Nephron progenitor cell (in vitro differentiated cells): ENCODE data around the gene TTC9.

Experiments
- DNase-seq: peaks from one replicate; pipeline ENCODE4 v3.0.0; 2021
- H3K27ac Mint-ChIP-seq: 2 replicates; pipeline ENCODE4 v1.8.0; 2021; ENCODE audit warnings: mild to moderate bottlenecking, moderate library complexity, mixed read lengths
- H3K27me3 Mint-ChIP-seq: 2 replicates; pipeline ENCODE4 v1.8.0; 2021; ENCODE audit warnings: mild to moderate bottlenecking, low read depth, mixed read lengths; ENCODE audit not compliant: poor library complexity
- H3K36me3 Mint-ChIP-seq: 2 replicates; pipeline ENCODE4 v1.8.0; 2021; ENCODE audit warnings: low read depth, mixed read lengths
- H3K4me1 Mint-ChIP-seq: 2 replicates; pipeline ENCODE4 v1.8.0; 2021; ENCODE audit warnings: mixed read lengths
- H3K4me3 Mint-ChIP-seq: 2 replicates; pipeline ENCODE4 v1.8.0; 2021; ENCODE audit warnings: mild to moderate bottlenecking, moderate library complexity, mixed read lengths
- H3K9me3 Mint-ChIP-seq: 2 replicates; pipeline ENCODE4 v1.8.0; 2021; ENCODE audit warnings: mild to moderate bottlenecking, moderate library complexity, mixed read lengths
- CTCF ChIP-seq: fragments of 200-600 bp; sonication (generic); IDR thresholded peaks from 2 replicates; pipeline ENCODE4 v1.5.0; 2021; ENCODE audit warnings: antibody characterized with exemption

The TTC9 gene

DNA sequence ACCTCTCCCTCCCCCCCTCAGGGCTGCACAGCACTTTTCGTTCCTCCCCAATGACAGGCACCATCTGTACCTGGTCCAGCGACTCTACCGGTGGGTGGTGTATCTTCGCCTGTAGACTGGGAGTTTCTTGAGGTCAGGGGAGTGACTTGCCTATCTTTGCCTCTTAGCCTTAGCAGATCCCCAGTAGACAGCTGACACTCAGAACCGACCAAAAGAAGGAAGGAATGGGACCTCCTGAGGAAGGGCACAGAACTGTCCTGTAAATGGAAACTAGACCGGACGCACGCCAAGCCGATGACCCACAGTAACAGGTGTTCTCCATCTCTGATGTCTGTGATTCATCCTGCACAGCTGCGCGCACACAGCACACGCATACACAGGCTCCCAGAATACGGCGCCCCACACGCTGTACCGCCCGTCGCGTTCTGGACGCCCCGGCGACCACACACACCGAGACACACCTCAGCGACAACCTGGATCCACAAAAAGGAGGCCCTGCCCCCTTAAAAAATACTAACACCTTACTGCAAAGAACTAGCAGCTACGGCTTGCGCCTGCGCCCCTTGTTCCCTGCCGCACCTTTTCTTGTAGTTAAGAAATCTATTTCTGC is 673 bp upstream of the TTC9 start:
- no peak for DNase-seq
- H3K27ac Mint-ChIP-seq = no peak overlapping the region
- H3K27me3 Mint-ChIP-seq = peaks cover 74% of the 10 kb centered on the region
- peak overlapping the region; percentile 90 for H3K4me3 Mint-ChIP-seq
- no peak for TF ChIP-seq CTCF
- peaks cover 4% of the 10 kb centered on the region for H3K9me3 Mint-ChIP-seq
- H3K4me1 Mint-ChIP-seq = peaks cover 17% of the 10 kb centered on the region
- H3K36me3 Mint-ChIP-seq = no peaks in the 10 kb centered on the region

- no peak for TF ChIP-seq CTCF
- H3K36me3 Mint-ChIP-seq = no peaks in the 10 kb centered on the region
- H3K27me3 Mint-ChIP-seq = peaks cover 68% of the 10 kb centered on the region
- H3K4me1 Mint-ChIP-seq = peaks cover 17% of the 10 kb centered on the region
- peak; percentile 42 for DNase-seq
- H3K4me3 Mint-ChIP-seq = peak overlapping the region; percentile 84
- H3K27ac Mint-ChIP-seq = no peak overlapping the region
- no peaks in the 10 kb centered on the region for H3K9me3 Mint-ChIP-seq
Measured at GRCh38 chr14:70642303-70643235, 853 bp downstream of the TTC9 start.

- Mint-ChIP-seq H3K9me3 (no peaks in the 10 kb centered on the region), H3K4me1 (peaks cover 17% of the 10 kb centered on the region), H3K27me3 (peaks cover 59% of the 10 kb centered on the region), H3K27ac (no peak overlapping the region), H3K4me3 (no peak overlapping the region), H3K36me3 (no peaks in the 10 kb centered on the region)
- no peak for DNase-seq
- TF ChIP-seq CTCF = no peak
Measured at GRCh38 chr14:70643967-70644366, 2.3 kb downstream of the TTC9 start.

DNA sequence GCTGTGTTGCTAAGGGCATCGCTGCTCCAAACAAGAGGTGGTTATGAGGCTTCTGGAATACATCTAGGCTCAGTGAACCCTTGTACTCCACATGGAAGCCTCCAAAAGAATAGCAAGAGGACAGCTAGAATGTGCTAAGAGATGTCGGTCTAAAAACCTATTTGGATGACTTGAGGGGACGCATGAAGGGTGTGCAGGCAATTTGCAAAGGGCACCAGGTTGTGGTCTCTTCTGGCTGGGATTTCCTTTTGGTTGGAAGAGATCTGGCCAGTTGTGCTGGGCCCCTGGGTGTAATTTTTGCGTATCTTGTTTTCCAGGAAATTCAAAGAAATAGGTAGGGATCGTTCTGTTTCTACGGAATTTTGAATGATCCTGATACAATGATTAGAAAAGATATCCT is 4.2 kb downstream of the TTC9 start:
- Mint-ChIP-seq H3K36me3 (no peaks in the 10 kb centered on the region), H3K9me3 (no peaks in the 10 kb centered on the region), H3K27ac (no peak overlapping the region), H3K27me3 (peaks cover 46% of the 10 kb centered on the region), H3K4me1 (peaks cover 17% of the 10 kb centered on the region), H3K4me3 (no peak overlapping the region)
- no peak for DNase-seq
- no peak for TF ChIP-seq CTCF

GRCh38 chr14:70646705-70647104 is 5.0 kb downstream of the TTC9 start:
- no peak for DNase-seq
- peaks cover 12% of the 10 kb centered on the region for H3K4me1 Mint-ChIP-seq
- no peaks in the 10 kb centered on the region for H3K9me3 Mint-ChIP-seq
- no peak overlapping the region for H3K4me3 Mint-ChIP-seq
- H3K36me3 Mint-ChIP-seq = no peaks in the 10 kb centered on the region
- TF ChIP-seq CTCF = no peak
- H3K27ac Mint-ChIP-seq = no peak overlapping the region
- peaks cover 39% of the 10 kb centered on the region for H3K27me3 Mint-ChIP-seq
